ENCODE measurements around the gene NDUFV1. TPM values are rescaled to one million over a fixed set of nuclear protein-coding genes. Genes with fewer than 3 reads are reported as not detected.
"Not testable (repeated sequence)": the region's sequence is repeated elsewhere in the genome, so short reads cannot be mapped to it uniquely, and the experiment has no call there.

The NDUFV1 gene
- total RNA-seq, 1 donor from 2014 or later: 486 TPM

DNA sequence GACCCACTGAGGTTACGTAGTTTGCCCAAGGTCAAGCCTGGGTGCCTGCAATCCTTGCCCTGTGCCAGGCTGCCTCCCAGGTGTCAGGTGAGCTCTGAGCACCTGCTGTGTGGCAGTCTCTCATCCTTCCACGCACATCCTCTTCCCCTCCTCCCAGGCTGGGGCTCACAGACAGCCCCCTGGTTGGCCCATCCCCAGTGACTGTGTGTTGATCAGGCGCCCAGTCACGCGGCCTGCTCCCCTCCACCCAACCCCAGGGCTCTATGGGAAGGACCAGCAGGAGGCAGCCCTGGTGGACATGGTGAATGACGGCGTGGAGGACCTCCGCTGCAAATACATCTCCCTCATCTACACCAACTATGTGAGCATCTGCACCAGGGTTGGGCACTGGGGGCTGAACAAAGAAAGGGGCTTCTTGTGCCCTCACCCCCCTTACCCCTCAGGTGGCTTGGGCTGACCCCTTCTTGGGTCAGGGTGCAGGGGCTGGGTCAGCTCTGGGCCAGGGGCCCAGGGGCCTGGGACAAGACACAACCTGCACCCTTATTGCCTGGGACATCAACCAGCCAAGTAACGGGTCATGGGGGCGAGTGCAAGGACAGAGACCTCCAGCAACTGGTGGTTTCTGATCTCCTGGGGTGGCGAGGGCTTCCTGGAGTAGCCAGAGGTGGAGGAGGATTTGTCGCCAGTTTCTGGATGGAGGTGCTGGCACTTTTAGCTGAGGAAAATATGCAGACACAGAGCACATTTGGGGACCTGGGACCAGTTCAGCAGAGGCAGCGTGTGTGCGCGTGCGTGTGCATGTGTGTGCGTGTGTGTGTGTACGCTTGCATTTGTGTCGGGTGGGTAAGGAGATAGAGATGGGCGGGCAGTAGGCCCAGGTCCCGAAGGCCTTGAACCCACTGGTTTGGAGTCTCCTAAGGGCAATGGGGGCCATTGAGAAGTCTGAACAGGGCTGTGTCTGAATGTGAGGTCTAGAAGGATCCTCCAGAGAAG lies 21.6 kb upstream of the NDUFV1 start:
- no peak for DNase-seq (ENCODE audit: low spot score)
- intact Hi-C loops (cut with DNase I): loop anchor here (1.0 to 5.0 kb wide), 2 partner anchors 21 to 42 kb away; partner anchors contain the start of genes NDUFV1 and NUDT8

DNA sequence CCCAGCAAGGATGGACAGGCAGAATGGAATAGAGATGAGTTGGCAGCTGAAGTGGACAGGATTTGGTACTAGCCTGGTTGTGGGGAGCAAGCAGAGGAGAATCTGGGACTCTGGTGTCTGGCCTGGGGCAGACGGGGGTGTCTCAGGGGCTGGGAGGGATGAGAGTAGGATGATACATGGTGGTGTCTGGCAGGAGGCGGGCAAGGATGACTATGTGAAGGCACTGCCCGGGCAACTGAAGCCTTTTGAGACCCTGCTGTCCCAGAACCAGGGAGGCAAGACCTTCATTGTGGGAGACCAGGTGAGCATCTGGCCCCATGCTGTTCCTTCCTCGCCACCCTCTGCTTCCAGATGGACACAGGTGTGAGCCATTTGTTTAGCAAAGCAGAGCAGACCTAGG lies 20.8 kb upstream of the NDUFV1 start:
- intact Hi-C loops (cut with DNase I): no loop called here
- DNase-seq (ENCODE audit: low spot score): no peak

DNA sequence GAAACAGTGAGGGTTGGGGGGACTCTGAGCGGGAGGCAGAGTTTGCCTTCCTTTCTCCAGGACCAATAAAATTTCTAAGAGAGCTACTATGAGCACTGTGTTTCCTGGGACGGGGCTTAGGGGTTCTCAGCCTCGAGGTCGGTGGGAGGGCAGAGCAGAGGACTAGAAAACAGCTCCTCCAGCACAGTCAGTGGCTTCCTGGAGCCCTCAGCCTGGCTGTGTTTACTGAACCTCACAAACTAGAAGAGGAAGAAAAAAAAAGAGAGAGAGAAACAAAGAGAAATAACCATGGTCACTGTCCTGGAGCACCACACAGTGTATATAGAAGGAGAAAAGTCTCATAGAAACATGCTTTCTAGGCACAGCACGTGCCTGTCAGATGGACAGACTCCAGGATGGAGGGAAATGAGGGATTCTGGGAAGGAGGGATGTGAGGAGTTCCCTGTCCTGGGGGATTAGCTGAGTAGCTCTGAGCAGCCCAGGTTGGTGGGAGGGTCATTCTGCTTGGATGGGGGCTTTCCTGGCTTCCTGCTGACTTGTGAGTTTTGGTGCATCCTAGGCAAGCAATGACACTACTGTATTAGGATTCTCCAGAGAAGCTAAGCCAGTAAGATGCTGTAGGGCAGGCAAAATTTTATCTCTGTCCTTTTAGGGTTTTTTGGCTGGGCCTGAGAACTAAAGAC lies 20.0 kb upstream of the NDUFV1 start:
- intact Hi-C loops (cut with DNase I): no loop called here

DNA sequence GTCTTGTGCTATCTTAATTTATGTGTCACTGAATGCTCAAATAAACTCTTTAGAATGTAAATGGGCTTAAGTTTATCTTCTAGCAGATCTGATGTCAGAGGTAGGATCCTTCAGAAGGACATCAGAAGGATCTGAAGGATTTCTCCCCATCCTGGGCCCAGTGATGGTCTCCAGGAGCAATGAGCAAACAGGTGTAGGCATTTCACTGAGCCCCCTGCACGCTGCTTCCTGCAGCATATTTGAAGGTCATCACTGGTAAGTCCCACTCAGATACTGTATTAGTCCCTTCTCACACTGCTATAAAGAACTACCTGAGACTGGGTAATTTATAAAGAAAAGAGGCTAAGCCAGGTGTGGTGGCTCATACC lies 18.6 kb upstream of the NDUFV1 start:
- intact Hi-C loops (cut with DNase I): no loop called here
- no peak for DNase-seq (ENCODE audit: low spot score)

More for the DNA sequence above, 20.0 kb upstream of the NDUFV1 start:
- no peak for DNase-seq (ENCODE audit: low spot score)

DNA sequence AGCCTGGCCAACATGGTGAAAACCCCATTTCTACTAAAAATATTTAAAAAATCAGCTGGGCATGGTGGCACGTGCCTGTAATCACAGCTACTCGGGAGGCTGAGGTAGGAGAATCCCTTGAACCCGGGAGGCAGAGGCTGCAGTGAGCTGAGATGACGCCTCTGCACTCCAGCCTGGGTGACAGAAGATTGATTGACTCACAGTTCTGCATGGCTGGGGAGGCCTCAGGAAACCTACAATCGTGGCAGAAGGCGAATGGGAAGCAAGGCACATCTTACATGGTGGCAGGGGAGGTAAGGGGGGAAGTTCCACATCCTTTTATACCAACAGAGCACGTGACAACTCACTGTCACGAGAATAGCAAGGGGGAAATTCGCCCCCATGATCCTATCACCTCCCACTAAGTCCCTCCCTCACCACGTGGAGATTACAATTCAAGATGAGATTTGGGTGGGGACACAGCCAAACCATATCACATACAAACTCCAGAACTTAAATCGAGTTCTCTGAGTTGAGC lies 17.8 kb upstream of the NDUFV1 start:
- intact Hi-C loops (cut with DNase I); DNase-seq (ENCODE audit: low spot score): not testable (repeated sequence)

DNA sequence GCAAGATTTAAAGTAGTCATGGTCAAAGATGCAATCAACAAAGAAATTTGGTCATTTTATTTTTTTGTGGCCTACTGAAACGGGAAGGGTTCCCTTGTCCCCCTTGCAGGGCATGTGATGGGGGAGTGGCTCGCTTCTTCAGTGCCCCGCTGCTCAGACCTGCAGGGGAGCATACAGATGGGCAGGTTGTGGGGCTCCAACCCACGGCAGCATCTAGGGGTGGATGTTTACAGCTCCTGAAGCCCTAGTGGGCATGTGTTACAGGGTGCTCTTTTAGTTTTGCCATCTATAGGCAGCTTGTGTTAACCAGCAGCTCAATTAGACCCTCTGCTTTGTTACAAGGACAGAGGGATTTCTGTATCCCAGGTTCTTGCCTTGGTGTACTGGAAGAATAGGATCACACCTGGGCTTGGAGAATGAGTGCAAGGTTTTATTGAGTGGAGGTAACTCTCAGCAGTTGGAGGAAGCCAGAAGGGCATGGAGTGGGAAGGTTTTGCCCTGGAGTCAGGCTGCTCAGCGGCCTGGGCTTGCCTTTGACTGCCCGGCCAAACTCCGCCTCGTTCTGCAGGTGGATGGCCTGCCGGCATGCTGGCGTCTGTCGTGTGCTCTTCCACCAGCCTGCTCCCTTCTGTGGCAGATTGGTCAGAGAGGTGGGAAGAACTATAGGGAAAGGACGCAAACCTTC lies 13.7 kb upstream of the NDUFV1 start:
- intact Hi-C loops (cut with DNase I): no loop called here
- DNase-seq (ENCODE audit: low spot score): no peak

DNA sequence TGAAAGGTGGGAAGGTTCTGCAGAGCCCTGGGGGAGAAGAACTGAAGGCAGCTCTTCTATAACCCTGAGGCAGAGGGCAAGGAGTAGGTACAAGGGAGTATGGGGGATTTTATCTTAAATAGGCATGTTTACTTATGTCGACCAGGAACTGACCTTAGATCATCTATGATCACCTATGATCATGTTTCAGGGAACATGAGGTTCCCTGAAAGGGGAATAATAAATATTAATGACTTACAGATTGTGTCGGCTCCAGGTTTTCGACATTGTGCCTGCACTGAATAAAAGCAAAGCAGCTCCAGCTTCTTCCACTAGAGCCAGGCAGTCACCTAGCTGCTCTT lies 13.2 kb upstream of the NDUFV1 start:
- no peak for DNase-seq (ENCODE audit: low spot score)
- intact Hi-C loops (cut with DNase I): no loop called here

DNA sequence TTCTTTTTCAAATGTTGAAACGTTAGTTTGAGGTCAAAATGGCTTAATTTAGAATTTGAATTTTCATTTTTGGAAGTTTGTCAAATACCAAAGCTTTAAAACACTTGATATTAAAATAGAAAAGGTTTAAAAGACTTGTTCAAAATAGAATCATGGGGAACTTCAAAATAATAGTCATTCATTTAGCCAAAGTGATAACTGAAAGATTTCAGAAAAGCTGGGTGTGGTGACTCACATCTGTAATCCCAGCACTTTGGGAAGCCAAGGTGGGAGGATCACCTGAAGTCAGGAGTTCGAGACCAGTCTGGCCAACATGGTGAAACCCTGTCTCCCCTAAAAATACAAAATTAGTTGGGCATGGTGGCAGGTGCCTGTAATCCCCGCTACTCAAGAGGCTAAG lies 12.3 kb upstream of the NDUFV1 start:
- intact Hi-C loops (cut with DNase I): no loop called here
- DNase-seq (ENCODE audit: low spot score): no peak

DNA sequence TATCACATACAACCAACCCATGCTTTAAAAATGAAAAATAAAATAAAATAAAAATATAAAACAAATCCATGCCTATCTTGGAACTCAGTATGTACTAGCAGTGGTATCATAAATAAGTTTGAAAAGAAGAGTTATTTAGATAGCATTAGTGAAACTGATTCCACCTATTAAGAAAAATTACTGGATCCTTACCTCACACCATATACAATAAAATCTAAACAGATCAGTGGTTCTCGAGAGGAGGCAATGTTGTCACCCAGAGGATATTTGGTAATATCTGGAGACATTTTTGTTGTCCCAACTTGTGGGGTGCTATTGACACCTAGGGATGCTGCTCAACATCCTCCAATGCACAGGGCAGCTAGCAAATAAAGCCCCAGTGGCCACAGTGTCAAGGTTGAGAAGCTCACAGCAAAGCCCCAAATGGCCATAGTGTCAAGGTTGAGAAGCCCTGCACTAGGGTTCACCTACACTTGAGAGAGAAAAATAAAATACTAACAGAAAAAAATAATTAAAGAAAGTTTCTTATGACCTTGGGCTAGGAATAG lies 9.9 kb upstream of the NDUFV1 start:
- intact Hi-C loops (cut with DNase I): no loop called here
- no peak for DNase-seq (ENCODE audit: low spot score)

DNA sequence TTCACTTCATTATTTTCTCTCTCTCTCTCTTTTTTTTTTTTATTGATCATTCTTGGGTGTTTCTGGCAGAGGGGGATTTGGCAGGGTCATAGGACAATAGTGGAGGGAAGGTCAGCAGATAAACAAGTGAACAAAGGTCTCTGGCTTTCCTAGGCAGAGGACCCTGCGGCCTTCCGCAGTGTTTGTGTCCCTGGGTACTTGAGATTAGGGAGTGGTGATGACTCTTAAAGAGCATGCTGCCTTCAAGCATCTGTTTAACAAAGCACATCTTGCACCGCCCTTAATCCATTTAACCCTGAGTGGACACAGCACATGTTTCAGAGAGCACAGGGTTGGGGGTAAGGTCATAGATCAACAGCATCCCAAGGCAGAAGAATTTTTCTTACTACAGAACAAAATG lies 9.3 kb upstream of the NDUFV1 start:
- DNase-seq (ENCODE audit: low spot score); intact Hi-C loops (cut with DNase I): not testable (repeated sequence)

DNA sequence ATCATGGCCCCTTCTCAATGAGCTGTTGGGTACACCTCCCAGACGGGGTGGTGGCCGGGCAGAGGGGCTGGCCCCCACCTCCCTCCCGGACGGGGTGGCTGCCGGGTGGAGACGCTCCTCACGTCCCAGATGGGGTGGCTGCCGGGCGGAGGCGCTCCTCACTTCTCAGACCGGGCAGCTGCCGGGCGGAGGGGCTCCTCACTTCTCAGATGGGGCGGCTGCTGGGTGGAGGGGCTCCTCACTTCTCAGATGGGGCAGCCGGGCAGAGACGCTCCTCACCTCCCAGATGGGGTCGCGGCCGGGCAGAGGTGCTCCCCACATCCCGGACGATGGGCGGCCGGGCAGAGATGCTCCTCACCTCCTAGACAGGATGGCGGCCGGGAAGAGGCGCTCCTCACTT lies 8.8 kb upstream of the NDUFV1 start:
- DNase-seq (ENCODE audit: low spot score); intact Hi-C loops (cut with DNase I): not testable (repeated sequence)

DNA sequence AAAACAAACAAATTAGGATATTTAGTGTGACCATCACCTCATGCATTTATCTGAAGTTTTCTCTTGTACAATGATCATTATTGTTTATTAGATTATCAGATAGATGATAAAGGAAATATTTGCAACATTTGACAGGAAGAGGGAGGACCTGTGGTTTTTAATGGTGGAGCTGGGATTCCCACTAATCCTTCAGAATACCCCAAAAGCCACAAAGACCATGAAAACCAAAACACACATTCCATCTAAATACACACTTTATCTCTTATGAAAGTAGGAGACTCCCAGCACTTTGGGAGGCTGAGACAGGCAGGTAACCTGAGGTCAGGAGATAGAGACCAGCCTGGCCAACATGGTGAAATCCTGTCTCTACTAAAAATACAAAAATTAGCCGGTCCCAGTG lies 7.6 kb upstream of the NDUFV1 start:
- no peak for DNase-seq (ENCODE audit: low spot score)
- intact Hi-C loops (cut with DNase I): no loop called here

DNA sequence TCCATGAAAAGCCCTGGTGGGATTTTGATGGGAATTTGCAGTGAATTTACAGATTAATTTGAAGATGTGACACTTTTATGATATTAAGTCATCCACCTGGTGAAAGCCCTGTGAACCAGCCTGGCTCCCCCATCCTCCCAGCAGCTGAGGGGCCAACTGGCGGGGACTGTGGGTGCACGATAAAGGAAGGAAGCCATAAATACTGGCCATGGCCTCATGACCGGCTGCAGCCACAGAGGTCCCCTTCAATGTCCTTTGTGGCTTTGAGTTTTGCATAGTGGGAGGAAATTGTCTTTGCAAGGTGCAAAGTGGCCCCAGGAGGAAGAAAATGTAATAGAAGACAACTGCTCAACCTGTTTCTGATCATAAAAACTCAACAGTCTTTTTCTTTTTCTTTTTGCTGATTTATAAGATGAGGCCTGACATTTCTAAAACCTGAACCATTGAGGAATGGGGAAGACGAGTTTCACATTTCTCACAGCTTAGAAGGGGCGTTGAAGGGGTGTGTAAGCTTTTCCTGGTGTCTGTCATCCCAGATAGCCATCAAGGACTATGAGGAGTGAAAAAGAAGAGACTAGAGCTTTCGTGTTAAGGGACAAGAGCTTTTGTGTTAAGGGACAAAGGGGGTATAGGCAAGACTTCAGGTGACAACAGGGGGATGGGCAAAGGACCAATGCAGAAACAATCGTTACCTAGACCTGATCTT lies 6.3 kb upstream of the NDUFV1 start:
- no peak for DNase-seq (ENCODE audit: low spot score)
- intact Hi-C loops (cut with DNase I): no loop called here

DNA sequence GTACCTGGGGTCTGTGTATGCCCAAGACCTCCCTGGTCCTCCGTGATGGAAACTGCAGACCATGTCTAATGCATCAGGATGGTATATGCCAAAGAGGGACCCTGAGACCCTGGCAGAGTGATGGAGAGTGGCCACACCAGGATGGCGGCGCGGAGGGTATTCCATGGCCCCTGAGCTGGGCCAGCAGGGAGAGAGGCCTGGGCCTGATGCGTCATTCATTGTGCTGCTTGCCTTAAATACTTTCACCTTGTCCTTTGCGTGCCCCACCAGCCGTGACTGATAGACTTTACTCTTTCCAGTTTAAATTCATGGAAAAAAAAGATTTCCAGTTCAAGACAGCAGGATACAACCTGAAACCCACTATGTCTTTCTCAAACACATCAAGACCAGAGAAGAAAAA lies 5.6 kb upstream of the NDUFV1 start:
- intact Hi-C loops (cut with DNase I): no loop called here
- DNase-seq (ENCODE audit: low spot score): no peak

DNA sequence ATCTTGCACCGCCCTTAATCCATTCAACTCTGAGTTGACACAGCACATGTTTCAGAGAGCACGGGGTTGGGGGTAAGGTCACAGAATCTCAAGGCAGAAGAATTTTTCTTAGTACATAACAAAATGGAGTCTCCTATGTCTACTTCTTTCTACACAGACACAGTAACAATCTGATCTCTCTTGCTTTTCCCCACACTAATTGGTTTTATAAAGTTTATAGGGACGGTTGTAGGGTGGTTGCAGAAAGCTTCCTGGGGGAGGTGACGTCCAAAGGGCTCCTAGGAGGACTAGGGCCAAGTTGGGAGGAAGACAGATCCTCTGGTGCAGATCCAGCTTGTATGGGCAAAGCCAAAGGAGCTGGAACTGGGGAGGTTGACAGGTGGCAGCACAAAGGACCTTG lies 2.6 kb upstream of the NDUFV1 start:
- DNase-seq (ENCODE audit: low spot score); intact Hi-C loops (cut with DNase I): not testable (repeated sequence)

DNA sequence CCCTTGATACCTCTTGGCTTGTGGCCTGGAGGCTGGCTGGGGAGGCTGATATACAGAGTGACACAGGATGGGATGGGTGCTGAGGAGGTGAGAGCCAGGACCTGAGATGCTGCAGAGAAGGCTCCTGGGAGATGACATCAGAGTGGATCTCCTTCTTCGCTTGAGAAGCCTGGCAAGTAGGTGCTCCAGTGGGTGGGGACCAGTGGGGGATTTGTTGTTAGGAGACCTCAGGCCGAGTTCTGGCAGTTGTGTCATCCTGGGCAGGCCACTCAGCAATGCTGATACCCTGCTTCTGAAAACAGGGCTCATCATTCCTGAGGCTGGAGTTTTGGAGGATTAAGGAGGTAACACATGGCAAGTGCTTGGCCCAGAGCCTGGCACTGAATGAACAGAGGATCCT lies 1.9 kb upstream of the NDUFV1 start:
- no peak for DNase-seq (ENCODE audit: low spot score)
- intact Hi-C loops (cut with DNase I): no loop called here

DNA sequence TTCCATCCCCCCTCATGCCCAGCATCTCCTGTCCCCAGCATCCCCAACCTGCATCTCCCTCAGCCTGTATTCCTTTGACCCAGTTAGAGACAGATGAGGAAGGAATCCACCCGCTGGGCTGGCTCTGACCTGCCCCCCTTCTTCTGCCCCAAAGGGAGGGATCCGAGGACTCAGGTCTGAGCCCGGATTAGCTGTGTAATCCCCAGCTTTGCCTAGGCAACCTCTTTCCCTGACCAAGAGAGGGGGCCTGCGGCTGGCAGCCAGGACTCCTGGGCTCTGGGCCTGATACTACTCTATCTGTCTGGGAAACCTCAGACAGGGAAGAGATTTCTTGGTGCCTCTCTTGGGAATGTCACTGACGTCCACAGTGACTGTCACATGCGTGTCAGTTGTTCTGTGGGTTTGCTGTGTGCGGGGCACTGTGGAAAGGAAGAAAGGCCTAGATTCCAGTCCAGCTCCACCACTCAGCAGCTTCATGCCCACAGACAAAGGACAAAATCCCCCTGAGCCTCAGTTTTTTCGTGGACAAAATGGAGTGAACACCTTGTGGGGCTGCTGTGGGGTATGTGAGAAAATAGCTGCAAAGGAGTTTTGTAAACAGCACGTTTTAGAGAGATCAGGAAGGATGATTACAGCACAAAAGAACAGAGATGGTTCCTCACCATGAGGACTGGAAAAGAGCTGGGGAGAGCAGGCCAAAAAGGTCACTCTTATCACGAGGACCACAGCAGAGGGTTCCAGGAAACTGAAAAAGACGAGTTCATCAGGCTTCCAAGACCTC lies 1.3 kb upstream of the NDUFV1 start:
- DNase-seq (ENCODE audit: low spot score): no peak
- intact Hi-C loops (cut with DNase I): loop anchor here (1.0 kb wide), 1 partner anchor 21 kb away; no protein-coding TSS in a partner anchor

DNA sequence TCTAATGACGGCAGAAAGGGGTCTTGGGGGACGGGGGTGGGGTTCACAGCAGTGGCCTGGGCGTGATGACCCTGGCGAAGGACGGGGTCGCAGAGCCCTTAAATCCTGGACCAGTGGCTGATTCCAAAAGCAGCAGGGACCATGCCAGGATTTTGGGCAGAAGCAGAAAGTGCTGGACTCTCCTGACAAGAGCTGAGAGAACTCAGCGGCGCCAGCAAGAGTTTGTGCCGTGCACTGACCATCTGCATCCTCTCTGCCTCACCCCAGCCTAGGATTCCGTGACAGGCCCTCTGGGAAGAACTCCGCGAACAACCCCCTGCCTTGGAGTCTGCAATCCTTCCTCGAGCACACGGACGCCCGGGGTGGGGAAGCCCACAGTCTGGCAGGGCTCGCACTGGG lies 644 bp upstream of the NDUFV1 start:
- intact Hi-C loops (cut with DNase I): loop anchor here (1.0 kb wide), 1 partner anchor 22 kb away; no protein-coding TSS in a partner anchor
- DNase-seq (ENCODE audit: low spot score): no peak
